Colonic mucosa (tissue), 4 donors: ENCODE measurements around the gene ST6GALNAC2. TPM values are rescaled to one million over a fixed set of nuclear protein-coding genes. Genes with fewer than 3 reads are reported as not detected.

Experiments
- DNase-seq: peaks from one replicate; pipeline ENCODE4 v3.0.0-alpha.2; 2020
- H3K27ac ChIP-seq: fragments of 200-600 bp; one replicate; pipeline ENCODE4 v1.8.0; 2021
- H3K27me3 ChIP-seq: fragments of 200-600 bp; one replicate; pipeline ENCODE4 v1.8.0; 2021
- H3K36me3 ChIP-seq: fragments of 200-600 bp; one replicate; pipeline ENCODE4 v1.8.0; 2021
- H3K4me1 ChIP-seq: fragments of 200-600 bp; one replicate; pipeline ENCODE4 v1.8.0; 2021; ENCODE audit warnings: mild to moderate bottlenecking
- H3K4me3 ChIP-seq: fragments of 200-600 bp; one replicate; pipeline ENCODE4 v1.8.0; 2021
- H3K9ac ChIP-seq, 2 donors: one replicate each; pipeline ENCODE4 v1.7.0; 2013; ENCODE audit warnings: control low read depth in 2 of 2, low read depth in 2 of 2, low read length in 2 of 2
- H3K9me3 ChIP-seq: fragments of 200-600 bp; one replicate; pipeline ENCODE4 v1.8.0; 2021
- CTCF ChIP-seq: fragments of 200-600 bp; IDR thresholded peaks from one replicate; pipeline ENCODE4 v1.8.0; 2022; ENCODE audit warnings: antibody characterized with exemption, mild to moderate bottlenecking
- intact Hi-C: fragments of 100-400 bp; cut with DNase I; formaldehyde crosslinking; loops from one replicate; pipeline ENCODE4 v1.14.1; 2022
- total RNA-seq, 2 donors: library from RNA; stranded (reverse); fragmentation: NEBNext Ultra II Directional in 1 of 2; extraction: Animal tissue kit (Norgen Biotek cat#: 25700) in 1 of 2; gene quantifications; one replicate each; pipeline ENCODE4 v1.2.1, GENCODE V29; 2021
- donor health status: healthy.
- donor health status: DM: no; HTN: no; CAD: no.
- donor health status: DM: no; HTN: no; CAD: no.

Gene ST6GALNAC2
- total RNA-seq, 2 donors from 2014 or later: 3.8 to 6.3 TPM

- no peaks in the 10 kb centered on the region for H3K9me3 ChIP-seq
- H3K9ac ChIP-seq: no peak overlapping the region
- DNase-seq: no peak
- no peaks in the 10 kb centered on the region for H3K27me3 ChIP-seq
- no peak overlapping the region for H3K27ac ChIP-seq
- H3K4me3 ChIP-seq: no peak overlapping the region
- H3K4me1 ChIP-seq: no peaks in the 10 kb centered on the region
- no peak for TF ChIP-seq CTCF
- intact Hi-C loops: no loop called here
- no peaks in the 10 kb centered on the region for H3K36me3 ChIP-seq
Measured at GRCh38 chr17:76548378-76549214, 37.1 kb downstream of the ST6GALNAC2 start.

- Histone ChIP-seq H3K4me1 (no peaks in the 10 kb centered on the region), H3K27ac (no peak overlapping the region), H3K4me3 (no peak overlapping the region), H3K27me3 (no peaks in the 10 kb centered on the region), H3K36me3 (no peaks in the 10 kb centered on the region), H3K9me3 (no peaks in the 10 kb centered on the region), H3K9ac (no peak overlapping the region)
- intact Hi-C loops: no loop called here
- TF ChIP-seq CTCF: no peak
- no peak for DNase-seq
Measured at GRCh38 chr17:76547642-76548202, 37.9 kb downstream of the ST6GALNAC2 start.

- Histone ChIP-seq H3K27ac (no peak overlapping the region), H3K27me3 (no peaks in the 10 kb centered on the region), H3K9me3 (no peaks in the 10 kb centered on the region), H3K4me3 (no peak overlapping the region), H3K4me1 (no peaks in the 10 kb centered on the region), H3K9ac (no peak overlapping the region), H3K36me3 (no peaks in the 10 kb centered on the region)
- DNase-seq: peak; percentile 77
- intact Hi-C loops: no loop called here
- TF ChIP-seq CTCF: peak; percentile 34
Measured at GRCh38 chr17:76547183-76547641, 38.4 kb downstream of the ST6GALNAC2 start.

GRCh38 chr17:76546556-76547182 lies 39.0 kb downstream of the ST6GALNAC2 start:
- no peak overlapping the region for H3K9ac ChIP-seq
- TF ChIP-seq CTCF: no peak
- intact Hi-C loops: no loop called here
- no peak for DNase-seq
- no peak overlapping the region for H3K27ac ChIP-seq
- H3K4me3 ChIP-seq: no peak overlapping the region
- H3K27me3 ChIP-seq: no peaks in the 10 kb centered on the region
- H3K36me3 ChIP-seq: no peaks in the 10 kb centered on the region
- H3K4me1 ChIP-seq: no peaks in the 10 kb centered on the region
- H3K9me3 ChIP-seq: no peaks in the 10 kb centered on the region

- H3K36me3 ChIP-seq: no peaks in the 10 kb centered on the region
- no peak overlapping the region for H3K4me3 ChIP-seq
- H3K9ac ChIP-seq: no peak overlapping the region
- no peak for TF ChIP-seq CTCF
- no peaks in the 10 kb centered on the region for H3K4me1 ChIP-seq
- H3K27me3 ChIP-seq: no peaks in the 10 kb centered on the region
- intact Hi-C loops: no loop called here
- H3K9me3 ChIP-seq: no peaks in the 10 kb centered on the region
- DNase-seq: no peak
- H3K27ac ChIP-seq: no peak overlapping the region
Measured at GRCh38 chr17:76545918-76546555, 39.6 kb downstream of the ST6GALNAC2 start.
